IPS DF 4.7 (cell line): ENCODE measurements around the gene TNC.
"Not testable (repeated sequence)": the region's sequence is repeated elsewhere in the genome, so short reads cannot be mapped to it uniquely, and the experiment has no call there.

ENCODE experiments used
- DNase-seq: peaks from one replicate; pipeline ENCODE4 v3.0.0-alpha.2; 2013; ENCODE audit warnings: low spot score; ENCODE audit errors: extremely low read depth

TNC gene

DNA sequence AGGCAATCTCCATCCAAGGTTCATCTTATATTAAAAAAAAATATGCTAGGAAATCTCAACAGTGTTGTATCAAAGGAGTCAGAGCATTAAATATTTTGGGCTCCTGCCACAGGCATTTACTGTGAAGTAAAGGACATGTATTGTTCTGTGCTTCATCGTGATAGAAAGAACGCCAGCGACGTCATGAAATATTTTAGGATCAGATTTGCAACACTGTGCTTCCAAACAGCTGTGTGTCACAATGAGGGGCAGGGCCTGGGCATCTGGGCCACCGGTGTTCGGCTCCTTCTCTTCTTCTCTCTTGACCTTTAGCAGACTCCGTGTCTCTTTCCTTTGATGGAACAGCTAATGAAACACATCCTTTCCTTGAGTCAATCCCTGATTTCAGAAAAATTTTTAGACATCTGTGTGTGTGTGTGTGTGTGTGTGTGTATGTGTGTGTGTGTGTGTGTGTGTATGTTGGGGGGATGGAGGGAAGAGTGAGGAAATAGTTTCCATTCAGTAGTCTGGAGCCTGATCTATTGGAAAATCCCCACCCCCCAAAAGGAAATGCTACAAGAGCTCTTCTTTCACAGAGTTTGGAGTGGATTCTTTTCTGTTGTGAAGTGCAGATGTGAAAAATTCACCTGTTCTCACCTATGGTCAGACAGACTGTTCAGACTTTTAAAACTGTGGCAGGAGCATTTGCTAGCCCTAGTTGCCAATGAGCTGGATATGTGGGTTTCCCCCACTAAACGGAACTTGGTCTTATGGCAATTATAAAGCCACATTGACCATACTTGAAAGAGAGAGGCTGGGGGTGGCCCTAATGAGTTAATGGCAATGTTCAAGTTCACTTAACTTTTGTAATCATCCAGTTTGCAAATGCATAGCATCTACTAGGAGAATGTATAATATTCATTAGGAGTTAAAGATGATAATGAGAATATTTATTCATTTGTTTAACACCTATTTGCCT, 18.1 kb upstream of the TNC start:
- no peak for DNase-seq

DNA sequence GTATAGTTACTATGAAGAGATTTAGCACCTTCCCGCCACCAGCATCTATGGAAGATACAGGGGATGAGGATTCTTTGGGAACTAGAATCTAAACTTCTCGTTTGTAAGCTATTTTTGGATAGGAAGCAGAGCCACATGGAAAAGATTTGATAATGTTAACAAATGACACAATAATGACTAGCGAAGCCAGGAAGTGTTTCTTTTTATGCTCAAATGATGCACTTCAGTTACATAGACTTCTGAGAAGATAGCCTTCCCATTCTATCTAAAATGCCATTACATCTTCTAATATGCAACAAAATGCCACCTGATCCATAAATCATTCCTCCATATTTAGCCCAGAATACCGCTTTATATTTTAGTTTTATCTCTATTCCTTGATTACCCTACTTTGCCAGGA, 17.0 kb upstream of the TNC start:
- no peak for DNase-seq

GRCh38 chr9:115133649-115134048, 15.7 kb upstream of the TNC start:
- no peak for DNase-seq

DNA sequence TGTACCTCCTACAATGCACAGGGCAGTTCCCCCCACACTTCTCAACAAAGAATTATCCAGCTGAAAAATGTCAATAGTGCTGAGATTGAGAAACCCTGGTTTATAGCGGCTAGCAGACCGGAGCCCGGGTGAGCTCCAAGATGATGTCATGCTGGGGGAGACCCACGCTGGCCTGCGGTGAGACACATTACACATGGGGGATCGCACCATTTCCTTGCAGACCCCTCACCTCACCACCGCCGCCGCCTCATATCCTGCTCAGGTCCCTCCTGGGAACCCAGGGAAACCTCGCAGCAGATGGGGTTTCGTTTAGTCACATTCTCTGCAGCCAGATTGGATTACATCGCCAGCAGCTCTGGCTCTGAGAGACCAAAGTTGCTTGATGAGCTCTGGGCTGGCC, 14.7 kb upstream of the TNC start:
- DNase-seq: no peak

GRCh38 chr9:115130176-115130575, 12.2 kb upstream of the TNC start:
- no peak for DNase-seq

DNA sequence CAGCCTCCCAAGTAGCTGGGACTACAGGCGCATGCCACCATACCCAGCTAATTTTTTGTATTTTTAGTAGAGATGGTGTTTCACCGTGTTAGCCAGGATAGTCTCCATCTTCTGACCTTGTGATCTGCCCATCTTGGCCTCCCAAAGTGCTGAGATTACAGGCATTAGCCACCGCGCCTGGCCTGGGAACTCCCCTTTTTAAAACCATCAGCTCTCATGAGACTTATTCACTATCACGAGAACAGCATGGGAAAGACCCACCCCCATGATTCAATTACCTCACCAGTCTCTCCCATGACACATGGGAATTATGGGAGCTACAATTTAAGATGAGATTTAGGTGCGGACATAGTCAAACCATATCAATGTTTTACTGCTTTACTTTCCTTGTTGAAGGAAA, 10.8 kb upstream of the TNC start:
- DNase-seq: not testable (repeated sequence)

GRCh38 chr9:115127191-115127817, 9.3 kb upstream of the TNC start:
- DNase-seq: no peak

DNA sequence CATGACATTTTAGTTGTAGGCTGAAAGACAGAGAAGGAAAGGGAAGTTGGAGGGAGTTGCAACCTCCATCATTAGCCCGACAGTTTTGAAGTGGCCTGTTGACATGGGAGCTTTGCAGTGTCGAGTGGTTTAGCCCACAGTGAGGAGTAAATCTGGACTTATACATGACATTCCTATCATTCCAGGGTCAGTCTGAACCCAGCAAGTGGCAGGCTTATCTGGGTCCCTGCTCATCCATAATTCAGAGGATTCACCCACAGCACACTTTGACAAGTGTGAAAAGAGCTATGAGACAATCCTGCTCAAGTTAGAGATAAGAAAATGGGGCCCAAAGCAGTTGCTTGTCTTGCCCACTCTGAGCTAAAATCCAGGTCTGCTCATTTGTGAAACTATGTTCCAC, 8.4 kb upstream of the TNC start:
- DNase-seq: no peak

- no peak for DNase-seq
These were observed 5.0 kb upstream of the TNC start for GRCh38 chr9:115122937-115123336.

DNA sequence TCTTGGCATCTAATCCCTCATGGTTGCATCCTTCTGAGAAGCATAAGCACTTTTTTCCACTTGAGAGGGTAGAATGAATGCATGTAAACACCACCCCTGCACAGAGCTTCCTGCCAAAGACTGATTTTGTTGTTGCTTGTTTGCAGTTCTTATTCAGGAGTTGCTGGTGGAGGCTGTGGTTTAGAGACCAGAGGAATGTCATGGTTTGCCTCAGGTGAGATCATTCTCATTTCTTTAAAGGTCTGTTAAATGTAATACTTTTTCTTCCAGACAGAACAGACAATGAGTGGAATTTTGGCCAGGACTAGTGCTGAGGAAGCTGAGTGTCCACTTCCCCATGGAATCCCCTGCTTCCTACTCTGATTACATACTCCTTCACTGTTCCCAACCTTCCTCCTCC, 3.2 kb upstream of the TNC start:
- no peak for DNase-seq

DNA sequence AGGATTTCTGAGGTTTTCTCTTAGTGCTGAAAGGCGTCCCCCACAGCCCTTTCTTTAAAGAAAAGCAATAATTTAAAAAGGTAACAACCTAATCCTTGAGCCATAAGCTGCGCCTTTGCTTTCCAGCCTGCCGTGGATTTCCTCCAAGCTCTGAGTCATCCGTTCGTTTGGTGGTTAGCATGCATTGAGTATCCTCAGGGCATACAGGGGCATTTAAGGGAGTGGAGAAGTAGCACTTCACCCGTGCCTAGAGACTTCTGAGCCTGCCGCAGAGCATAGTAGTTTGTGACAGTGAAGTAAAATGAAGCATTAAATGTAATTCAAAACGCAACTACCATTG, 892 bp upstream of the TNC start:
- DNase-seq: no peak

GRCh38 chr9:115116421-115117284, 1.3 kb downstream of the TNC start:
- DNase-seq: no peak

GRCh38 chr9:115115924-115116323, 2.0 kb downstream of the TNC start:
- no peak for DNase-seq

DNA sequence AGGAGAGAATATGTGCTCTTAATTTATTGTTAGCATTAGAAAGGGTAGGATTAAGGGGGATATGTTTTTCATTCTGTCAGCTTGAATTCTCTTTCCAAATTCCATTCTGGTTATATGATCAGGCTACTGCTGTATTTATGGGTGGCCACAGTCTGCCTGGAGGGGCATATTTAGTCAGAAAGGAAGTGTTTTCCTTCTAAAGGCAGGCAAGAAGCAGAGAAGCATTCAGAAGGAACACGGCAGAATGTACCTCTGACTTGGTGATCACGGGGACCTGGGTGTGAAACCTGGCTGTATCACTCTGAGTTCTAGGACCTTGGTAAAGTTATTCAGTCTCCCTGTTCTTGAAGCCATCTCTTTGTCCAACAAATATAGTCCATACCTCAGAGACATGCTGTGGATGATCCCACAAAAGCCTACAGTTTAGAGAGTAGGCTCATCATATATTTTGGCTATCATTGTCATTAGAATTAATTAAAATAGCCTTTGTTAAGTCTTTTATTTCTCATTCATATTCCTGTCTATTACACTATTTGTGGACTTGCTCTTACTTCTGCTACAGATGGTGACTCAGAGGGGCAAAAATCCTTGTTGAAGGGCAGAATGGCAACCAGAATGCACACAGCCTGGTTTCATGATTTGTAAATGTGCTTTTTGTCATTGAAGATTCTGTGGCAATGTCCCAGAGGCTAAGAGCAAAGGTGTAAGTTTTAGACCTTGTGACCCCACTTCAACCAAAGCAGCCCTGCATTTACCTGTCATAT, 2.7 kb downstream of the TNC start:
- no peak for DNase-seq

- DNase-seq: no peak
These were observed 3.4 kb downstream of the TNC start for GRCh38 chr9:115114546-115114945.

DNA sequence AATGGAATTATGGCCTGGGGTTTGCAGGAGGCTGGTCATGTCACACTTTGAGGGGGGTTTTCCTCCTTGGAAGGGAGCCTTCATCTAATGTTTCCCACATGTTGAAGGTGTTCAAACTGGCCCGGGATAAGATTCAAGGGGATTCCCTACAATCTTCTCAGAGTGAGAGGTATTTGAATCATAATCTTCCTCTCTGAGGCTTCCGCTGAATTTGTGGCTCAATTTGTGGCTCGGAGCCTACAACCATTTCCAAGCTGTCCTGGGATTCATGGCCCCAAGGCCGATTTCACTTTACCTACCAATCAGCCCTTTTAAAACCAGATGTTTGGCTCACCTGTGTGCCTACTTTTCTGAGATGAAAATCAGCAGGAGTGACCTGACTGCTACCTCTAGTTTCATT, 3.9 kb downstream of the TNC start:
- DNase-seq: no peak

- DNase-seq: no peak
These were observed 6.1 kb downstream of the TNC start for GRCh38 chr9:115111874-115112273.

DNA sequence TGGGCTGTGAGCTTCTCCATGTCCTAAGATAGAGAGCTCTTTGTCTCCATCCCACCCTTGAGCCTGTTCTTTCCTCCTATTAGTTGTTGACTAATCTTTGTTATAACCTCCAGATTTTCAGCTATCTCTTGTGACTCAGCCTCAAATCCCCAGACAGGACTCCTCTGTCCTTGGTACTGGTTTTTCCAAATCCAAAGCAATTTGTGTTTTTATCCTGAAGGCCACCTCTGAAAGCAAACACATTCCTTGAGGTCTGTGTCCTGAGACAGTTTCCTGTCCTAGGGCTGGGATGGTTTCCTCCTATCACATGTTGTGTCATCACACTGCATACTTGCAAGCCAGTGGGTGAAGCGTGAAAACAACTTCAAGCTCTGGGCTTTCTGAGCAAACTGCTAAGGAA, 8.5 kb downstream of the TNC start:
- DNase-seq: no peak

GRCh38 chr9:115107701-115108100, 10.3 kb downstream of the TNC start:
- no peak for DNase-seq

- DNase-seq: no peak
These were observed 11.3 kb downstream of the TNC start for GRCh38 chr9:115106642-115107041.

DNA sequence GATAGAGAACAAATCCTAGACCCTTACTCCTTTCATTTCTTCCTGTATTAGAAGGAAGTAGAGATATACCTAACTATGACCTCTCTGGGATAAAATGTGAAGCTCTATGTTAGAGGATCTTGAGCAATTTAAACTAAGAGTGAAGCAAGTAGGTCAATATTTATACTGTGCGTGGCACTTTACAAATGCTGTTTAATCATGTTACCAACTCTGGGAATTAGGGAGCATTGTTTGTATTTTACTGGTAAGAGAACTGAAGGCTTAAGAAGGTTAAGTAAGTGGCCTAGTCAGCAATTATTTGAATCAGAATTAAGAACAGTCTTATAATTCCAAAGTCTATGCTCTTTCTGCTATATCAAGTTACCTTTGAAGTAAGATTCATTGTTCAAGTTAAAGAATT, 12.0 kb downstream of the TNC start:
- no peak for DNase-seq
